GM19397 (cell line): Measurements from ENCODE around the gene MTG2.

ENCODE experiments used
- ATAC-seq: cut with Tn5 transposase; IDR thresholded peaks from one replicate; pipeline ENCODE4 v1.9.1; 2021; ENCODE audit warnings: mild to moderate bottlenecking, moderate library complexity; ENCODE audit not compliant: unreplicated experiment

MTG2 gene

DNA sequence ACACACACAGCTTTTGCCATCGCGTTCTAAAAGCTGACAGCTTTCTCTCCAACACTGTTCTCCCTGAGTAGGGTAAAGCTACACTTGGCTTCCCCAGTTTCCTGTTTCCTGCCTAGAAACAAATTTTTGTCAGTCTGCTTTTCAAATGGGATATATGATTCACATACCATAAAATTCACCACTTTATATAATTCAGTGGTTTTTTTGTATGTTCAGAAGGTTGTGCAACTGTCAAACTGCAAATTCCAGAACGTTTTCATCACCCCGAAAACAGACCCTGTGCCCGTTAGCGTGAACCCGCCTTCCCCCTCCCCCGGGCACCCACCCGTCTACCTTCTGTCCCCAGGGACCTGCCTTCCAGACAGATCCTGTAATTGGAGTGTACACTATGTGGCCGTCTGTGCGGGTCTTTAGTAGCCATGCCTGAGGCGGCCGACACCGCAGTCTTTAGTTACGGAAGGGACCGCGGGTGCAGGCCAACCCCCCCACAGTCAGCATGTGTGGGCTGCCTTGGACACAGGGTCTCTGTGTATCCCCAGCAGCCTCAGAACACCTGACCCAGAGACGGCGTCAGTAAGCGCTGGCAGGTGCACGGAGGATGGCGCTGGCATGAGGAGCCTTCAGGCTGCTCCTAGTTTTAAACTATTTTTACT is 20.7 kb downstream of the MTG2 start:
- ATAC-seq, result no peak

DNA sequence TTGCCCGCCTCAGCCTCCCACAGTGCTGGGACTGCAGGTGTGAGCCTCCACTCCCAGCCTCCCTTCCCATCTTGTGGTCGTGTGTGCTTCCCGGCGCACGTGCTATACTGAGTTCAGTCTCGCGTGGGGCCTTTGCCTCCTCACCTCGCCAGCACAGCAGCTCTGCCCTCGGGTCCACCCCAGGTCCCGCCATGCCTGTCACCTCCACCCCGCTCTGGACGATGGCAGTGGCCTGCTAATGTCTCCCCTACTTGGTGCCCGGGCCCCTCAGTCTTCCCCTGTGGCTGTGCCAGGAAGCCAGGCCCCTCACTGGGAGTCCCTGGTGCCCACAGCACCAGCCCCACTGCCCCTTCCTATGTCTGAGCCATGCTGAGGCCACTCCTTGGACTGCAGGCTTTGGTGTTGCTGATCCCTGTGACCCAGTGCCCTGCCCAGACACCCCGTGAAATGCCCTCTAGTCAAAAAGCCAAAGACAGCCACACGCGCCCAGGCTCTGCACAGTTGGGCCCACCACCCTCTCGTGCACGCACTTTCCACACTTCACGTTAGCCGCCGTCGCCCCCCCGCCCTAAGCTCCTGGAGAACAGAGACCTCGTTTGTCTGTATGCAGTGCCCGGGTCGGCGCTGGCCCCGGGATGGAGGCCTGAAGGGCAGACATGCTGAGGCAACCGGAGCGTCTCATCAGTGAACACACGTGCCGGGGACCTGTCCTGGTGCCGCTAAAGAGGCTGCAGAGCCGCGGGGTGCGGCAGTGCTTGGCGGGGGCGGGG is 23.0 kb downstream of the MTG2 start:
- no peak for ATAC-seq

DNA sequence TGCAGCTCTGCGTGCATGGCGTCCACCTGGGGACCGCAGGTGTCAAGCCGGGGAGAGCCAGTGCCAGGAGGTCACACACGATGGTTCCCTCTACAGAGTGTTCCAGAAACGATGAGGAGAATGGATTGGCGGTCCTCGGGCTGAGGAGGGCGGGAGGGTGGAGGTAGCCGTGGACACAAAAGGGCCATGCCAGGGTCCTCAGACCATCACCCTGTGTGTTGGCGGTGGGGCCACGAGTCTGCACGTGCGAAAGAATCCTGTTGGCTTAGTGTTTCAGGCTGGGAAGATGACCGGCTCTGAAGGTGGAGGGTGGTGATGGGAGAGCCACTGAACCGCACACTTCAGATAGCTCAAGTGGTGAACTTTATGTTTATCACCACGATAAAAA is 23.6 kb downstream of the MTG2 start:
- no peak for ATAC-seq

- ATAC-seq, result no peak
Measured at GRCh38 chr20:62208061-62208794, 25.4 kb downstream of the MTG2 start.

DNA sequence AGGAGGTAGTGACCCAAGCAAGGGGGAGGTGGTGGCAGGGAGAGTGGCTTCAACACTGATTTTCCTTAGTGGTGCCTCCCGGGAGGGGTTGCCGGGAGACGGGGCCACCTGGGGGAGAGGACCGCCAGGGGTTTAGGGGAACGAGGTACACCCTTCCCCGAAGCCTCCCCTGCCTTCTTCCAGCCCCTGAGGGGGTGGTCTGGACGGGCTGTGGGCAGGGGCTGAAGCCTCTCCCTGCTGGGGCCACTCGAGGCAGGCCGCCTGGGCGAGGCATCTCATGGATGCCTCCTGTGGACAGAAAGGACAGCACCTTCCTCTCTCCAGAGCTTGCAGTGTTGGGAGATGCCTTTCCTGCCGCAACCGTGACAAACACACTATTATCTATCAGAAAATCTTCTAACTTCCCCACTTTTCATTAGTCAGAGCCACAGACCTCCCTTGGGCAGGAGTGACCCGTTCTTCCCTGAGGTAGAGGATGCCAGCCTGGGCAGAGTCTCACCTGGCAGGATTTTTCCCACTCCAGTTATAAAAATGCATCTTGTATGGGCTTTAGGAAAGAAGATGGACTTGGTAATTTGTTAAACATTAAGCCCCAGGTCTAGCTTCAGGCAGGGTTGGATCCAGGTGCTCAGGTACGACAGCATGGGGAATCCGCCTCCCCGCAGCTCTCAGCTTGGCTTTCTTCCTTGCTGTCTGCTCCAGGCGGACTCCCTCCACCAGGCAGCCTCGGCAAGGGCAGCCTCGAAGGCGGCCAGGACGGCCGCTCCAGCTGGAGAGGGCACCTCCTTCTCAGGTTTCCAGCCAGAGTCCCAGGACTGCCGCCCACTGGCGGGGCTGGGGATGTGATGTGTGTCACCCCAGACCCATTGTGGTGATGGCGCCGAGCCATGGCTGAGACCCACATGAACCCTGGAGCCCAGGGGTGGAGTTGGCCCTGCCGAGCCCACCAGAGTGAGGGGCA is 26.2 kb downstream of the MTG2 start:
- no peak for ATAC-seq

DNA sequence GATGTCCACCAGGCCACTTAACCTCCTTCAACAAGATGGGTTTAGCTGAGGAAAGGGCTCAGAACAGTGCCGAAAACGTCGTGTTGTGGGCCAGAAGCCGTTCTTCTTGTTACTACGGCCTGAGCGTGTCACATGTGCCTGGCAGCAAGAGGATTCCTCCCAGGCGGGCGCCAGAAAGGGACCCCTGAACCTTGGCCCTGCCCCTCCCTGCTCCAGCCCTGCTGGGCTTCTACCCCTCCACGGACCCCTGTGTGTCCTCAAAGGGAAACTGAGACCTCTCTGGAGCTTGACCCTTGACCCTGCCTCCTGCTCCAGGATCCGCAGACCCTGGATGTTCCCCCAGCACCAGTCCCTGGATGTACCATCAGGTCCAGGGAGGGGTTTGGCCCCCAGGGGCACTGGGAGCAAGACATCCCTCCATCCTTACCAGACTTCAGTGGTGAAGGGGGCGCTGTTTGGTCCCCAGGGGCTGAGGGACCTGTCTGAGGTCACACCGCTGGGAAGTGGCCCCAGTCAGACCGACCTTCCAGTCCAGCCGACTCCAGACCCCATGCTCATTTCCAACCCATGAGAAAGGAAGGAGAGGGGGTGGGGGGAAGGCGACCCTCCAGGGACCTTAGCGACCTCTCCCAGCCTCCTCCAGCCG is 27.1 kb downstream of the MTG2 start:
- no peak for ATAC-seq

DNA sequence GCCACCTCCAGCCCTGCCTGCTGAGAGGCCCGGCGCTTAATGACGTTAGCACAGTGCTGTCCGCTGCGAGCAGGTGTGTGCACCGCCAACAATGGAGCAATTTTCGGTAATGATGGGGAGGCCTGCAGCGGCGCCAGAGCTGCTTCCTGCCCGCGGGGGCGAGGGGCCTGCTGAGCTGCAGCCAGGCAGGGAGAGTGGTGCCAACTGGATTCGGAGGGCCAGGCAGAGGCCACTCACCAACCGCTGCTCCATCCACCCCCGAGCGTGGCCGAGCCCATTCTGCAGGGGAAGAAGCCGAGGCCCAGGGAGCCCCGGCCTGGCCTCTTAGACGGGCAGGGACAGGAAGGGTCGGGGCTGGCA is 27.6 kb downstream of the MTG2 start:
- no peak for ATAC-seq

DNA sequence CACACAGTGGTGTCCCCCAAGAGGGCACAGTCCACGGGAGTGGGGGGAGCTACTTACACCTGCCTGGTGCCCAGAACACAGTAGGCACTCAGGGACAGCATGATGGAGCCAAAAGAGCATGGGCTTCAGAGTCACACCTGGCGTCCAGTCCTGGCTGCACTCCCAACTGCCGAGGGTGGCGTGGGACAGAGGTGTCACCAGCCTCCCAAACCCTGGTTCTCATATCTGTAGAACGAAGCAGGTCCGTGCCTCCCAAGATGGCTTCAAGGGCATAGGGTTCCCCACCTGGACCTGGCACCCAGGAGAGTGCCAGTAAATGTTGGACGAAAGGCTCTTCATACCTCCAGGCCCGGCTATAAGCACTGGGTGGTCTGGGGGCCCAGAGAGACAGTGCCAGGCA is 28.4 kb downstream of the MTG2 start:
- ATAC-seq, result no peak

- no peak for ATAC-seq
Measured at GRCh38 chr20:62211769-62212288, 29.0 kb downstream of the MTG2 start.

DNA sequence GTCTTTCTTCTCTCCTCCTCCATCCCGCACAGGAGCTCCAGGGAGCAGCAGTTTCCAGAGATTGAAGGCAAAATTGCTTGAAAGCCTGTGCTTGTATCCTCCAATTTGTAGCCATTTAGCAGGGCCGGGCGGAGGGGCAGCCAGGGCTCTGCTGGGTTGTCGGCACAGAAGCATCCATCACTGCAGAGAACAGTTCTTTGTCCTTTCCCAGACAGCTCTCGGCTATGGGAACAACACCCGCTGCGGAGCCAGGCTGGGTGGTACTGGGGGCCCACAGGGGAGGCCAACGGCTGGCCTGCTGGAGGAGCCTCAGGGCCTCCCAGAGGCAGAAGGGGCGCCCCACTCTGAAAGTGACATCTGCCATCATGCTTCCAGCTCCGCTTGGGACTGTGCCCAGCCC is 29.5 kb downstream of the MTG2 start:
- ATAC-seq, result no peak

GRCh38 chr20:62214067-62214466 is 31.2 kb downstream of the MTG2 start:
- no peak for ATAC-seq

GRCh38 chr20:62215020-62215990 is 32.5 kb downstream of the MTG2 start:
- ATAC-seq, result no peak

DNA sequence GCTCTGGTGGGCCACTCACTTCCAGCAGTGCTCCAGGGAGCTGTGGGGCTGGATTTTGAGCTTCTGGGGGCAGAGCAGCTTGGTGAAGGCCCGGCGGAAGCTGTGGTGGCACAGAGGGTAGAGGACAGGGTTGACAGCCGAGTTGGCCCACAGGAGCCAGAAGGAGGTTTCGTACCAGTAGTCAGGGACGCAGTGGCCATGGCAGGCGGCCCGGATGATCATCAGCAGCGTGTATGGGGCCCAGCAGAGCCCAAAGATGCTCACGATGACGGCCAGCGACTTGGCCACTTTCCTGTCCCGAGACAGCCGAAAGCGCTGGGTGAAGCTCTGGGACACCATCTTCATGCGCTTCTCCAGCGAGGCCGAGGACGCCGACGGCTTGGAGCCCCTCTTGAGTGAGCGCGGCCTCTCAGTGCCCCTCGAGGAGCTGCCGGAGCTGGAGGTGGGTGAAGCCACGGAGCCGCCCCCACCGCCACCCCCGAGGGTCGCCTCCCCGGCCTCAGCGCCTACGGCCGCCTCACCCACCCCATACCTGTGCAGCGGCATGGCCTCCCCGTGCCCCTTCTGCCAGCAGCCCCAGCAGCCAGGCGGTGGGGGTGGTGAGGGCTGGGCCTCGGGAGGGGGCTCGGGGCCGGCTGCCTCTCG is 33.3 kb downstream of the MTG2 start:
- no peak for ATAC-seq

DNA sequence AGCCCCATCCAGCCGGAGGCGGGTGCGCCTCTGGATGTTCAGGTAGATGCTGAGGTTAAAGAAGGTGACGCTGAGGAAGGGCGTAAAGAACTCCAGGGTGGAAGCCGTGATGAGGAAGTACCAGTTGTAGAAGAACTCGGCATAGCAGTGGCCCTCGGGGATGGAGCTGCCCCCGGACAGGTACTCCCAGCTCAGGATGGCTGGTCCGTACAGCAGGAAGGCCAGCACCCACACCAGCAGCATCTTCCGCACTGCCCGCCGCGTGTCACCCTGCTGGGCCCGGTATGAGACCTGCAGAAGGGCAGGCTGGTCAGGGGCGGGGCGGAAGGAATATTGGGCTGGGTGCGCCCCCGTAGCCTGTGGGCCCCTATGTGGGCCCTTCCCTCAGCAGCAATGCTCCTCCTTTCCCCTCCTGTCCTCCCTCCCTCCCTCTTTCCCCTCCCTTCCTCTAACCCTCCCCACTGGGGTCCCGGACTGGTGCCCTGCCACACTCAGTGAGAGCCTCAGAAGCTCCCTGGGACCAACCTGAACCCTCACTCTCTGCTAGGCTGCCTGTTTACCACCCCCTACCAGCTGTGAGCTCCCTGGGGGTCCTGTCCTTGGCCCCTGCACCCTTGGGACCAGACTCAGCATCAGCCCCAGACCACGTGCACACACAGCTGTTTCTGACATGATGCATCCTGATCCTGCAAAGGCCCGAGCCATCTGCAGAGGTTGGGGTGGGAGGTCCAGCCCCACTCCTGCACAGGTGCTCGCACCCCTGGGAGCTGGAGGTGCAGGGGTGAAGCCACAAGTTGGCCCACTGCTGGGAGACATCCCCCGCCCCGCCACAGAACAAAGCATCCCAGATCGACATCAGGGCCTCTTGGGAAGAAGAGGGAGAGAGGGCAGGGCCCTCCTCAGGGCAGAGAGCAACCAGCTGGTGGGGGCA is 34.1 kb downstream of the MTG2 start:
- no peak for ATAC-seq

GRCh38 chr20:62217913-62218773 is 35.3 kb downstream of the MTG2 start:
- no peak for ATAC-seq
